Bronchial epithelial cell (primary cell): ENCODE measurements around the gene PAX7. TPM values are rescaled to one million over a fixed set of nuclear protein-coding genes. Genes with fewer than 3 reads are reported as not detected.
"Not testable (repeated sequence)": the region's sequence is repeated elsewhere in the genome, so short reads cannot be mapped to it uniquely, and the experiment has no call there.

ENCODE experiments used
- DNase-seq: peaks from one replicate; pipeline ENCODE4 v3.0.0-alpha.2; 2010; ENCODE audit warnings: low read depth
- FAIRE-seq: peaks from 2 replicates; lab custom pipeline; 2011; peaks lifted over from hg19 to GRCh38; lab: Jason Lieb, UNC
- H3K27me3 ChIP-seq: 2 replicates; pipeline ENCODE4 v1.5.1; 2011; ENCODE audit warnings: low read length; ENCODE audit not compliant: control insufficient read depth, insufficient read depth
- H3K36me3 ChIP-seq: 2 replicates; pipeline ENCODE4 v1.5.1; 2011; ENCODE audit warnings: low read length; ENCODE audit not compliant: control insufficient read depth, insufficient read depth
- H3K4me3 ChIP-seq: 2 replicates; pipeline ENCODE4 v1.5.1; 2011; ENCODE audit warnings: mild to moderate bottlenecking, low read depth, low read length, control low read depth
- CTCF ChIP-seq: IDR thresholded peaks from 2 replicates; pipeline ENCODE4 v1.5.1; 2011; ENCODE audit warnings: mild to moderate bottlenecking, moderate library complexity, low read length, control low read depth, inconsistent platforms; ENCODE audit not compliant: insufficient read depth, severe bottlenecking
- total RNA-seq: library from RNA; depleted of rRNA; stranded (reverse); fragments of >200 nt; gene quantifications from 2 replicates; pipeline ENCODE4 v1.2.1, GENCODE V29; 2014

The PAX7 gene
- total RNA-seq, 1 donor from 2014 or later, result not detected

- Histone ChIP-seq H3K27me3 (peaks cover 2% of the 10 kb centered on the region), H3K36me3 (no peaks in the 10 kb centered on the region), H3K4me3 (no peak overlapping the region)
- TF ChIP-seq CTCF, result no peak
- DNase-seq (no peak), FAIRE-seq (no peak)
These were observed 61.0 kb downstream of the PAX7 start for GRCh38 chr1:18691648-18692047.

- no peak for TF ChIP-seq CTCF
- DNase-seq (no peak), FAIRE-seq (no peak)
- no peak overlapping the region for H3K4me3 ChIP-seq
- peaks cover 5% of the 10 kb centered on the region for H3K27me3 ChIP-seq
- H3K36me3 ChIP-seq, result no peaks in the 10 kb centered on the region
These were observed 62.8 kb downstream of the PAX7 start for GRCh38 chr1:18693256-18694098.

GRCh38 chr1:18694289-18694688, 63.6 kb downstream of the PAX7 start:
- not testable (repeated sequence) for DNase-seq, H3K4me3 ChIP-seq, H3K27me3 ChIP-seq, H3K36me3 ChIP-seq, FAIRE-seq

GRCh38 chr1:18697541-18697940, 66.9 kb downstream of the PAX7 start:
- FAIRE-seq (no peak), DNase-seq (no peak)
- no peaks in the 10 kb centered on the region for H3K36me3 ChIP-seq
- no peak overlapping the region for H3K4me3 ChIP-seq
- TF ChIP-seq CTCF, result no peak
- peaks cover 5% of the 10 kb centered on the region for H3K27me3 ChIP-seq

- Histone ChIP-seq H3K27me3 (peaks cover 3% of the 10 kb centered on the region), H3K4me3 (no peak overlapping the region), H3K36me3 (no peaks in the 10 kb centered on the region)
- DNase-seq (no peak), FAIRE-seq (no peak)
- TF ChIP-seq CTCF, result no peak
These were observed 69.9 kb downstream of the PAX7 start for GRCh38 chr1:18700530-18700929.

- TF ChIP-seq CTCF, result no peak
- peak; percentile 94 for FAIRE-seq
- H3K27me3 ChIP-seq, result peaks cover 3% of the 10 kb centered on the region
These were observed 70.5 kb downstream of the PAX7 start for GRCh38 chr1:18701183-18701582.

More at GRCh38 chr1:18701183-18701582, 70.5 kb downstream of the PAX7 start:
- H3K4me3 ChIP-seq, result no peak overlapping the region
- DNase-seq, result no peak
- no peaks in the 10 kb centered on the region for H3K36me3 ChIP-seq
